ENCODE results near the gene CCR3. TPM values are rescaled to one million over a fixed set of nuclear protein-coding genes. Genes with fewer than 3 reads are reported as not detected.
A peak's percentile ranks its signal among the peaks of the same experiment; 100 is the strongest.

The CCR3 gene
- polyA plus RNA-seq, 2 donors: not detected

DNA sequence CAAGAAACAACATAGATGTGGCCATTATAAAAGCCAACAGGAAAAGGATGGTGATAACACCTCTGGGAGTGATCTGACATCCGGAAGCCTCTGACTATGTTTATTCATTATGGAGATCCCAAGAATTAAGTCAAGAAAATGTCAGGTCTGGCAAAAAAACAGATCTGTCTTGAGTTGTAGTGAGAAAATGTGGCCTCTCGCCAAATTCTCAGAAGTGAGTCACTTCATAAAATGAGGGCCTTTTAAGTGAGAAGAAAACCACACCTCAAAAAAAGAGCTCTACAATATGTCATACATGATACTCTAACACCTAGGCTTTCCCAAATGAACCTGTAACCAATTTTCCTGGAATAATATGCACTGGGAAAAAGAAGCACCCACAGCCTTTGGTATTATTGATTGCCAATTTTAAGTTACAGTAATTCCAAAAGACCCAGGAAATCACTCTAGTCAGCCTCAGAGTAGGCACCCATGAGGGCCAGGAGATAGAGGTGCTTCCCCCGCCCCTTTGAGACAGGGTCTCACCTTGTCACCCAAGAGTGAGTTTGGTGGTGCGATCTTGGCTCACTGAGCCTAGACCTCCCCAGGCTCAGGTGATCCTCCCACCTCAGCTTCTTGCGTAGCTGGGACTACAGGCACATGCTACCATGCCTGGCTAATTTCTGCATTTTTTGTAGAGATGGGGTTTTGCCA lies 38.0 kb downstream of the CCR3 start:
- H3K4me3 ChIP-seq (ENCODE audit: low read depth in 1 of 2, low read length in 2 of 2): no peak overlapping the region
- H3K36me3 ChIP-seq (ENCODE audit: control insufficient read depth in 2 of 2, insufficient read depth in 2 of 2, low read length in 1 of 2): no peaks in the 10 kb centered on the region
- no peaks in the 10 kb centered on the region for H3K27me3 ChIP-seq (ENCODE audit: control insufficient read depth in 1 of 2, insufficient read depth in 2 of 2, low read length in 2 of 2)
- 73% methylated on average over 5 of the region's 5 CpGs for WGBS, 2 donors
- peaks cover 0 to under 1% of the 10 kb centered on the region in 2 donors for H3K4me1 ChIP-seq (ENCODE audit: control insufficient read depth in 2 of 2, insufficient read depth in 2 of 2, low read length in 1 of 2)
- peaks cover 0 to 2% of the 10 kb centered on the region in 2 donors for H3K9me3 ChIP-seq (ENCODE audit: control insufficient read depth in 2 of 2, insufficient read depth in 1 of 2, low read depth in 1 of 2, low read length in 1 of 2)
- H3K27ac ChIP-seq (ENCODE audit: low read depth in 2 of 2, low read length in 1 of 2): peak overlapping the region in 1 of 2 donors; percentile 36

DNA sequence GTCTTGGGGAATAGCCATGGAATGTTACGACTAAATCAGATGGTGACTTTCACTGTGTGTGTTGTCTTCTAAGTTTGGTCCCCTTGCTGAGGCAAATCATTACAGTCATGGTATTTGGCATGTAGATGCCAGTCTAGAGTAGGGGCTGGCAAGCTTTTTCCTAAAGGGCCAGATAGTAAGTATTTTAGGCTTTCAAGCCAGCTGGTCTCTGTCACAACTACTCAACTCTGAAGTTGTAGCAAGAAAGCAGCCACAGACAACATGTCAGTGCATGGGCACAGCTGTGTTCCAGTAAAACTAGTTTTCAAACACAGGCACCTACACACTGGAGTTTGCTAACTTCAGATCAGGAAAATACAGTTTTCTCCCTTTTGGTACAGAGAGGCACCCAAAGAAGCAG lies 39.3 kb downstream of the CCR3 start:
- 83% methylated on average over 1 of the region's 1 CpG for WGBS, 2 donors

DNA sequence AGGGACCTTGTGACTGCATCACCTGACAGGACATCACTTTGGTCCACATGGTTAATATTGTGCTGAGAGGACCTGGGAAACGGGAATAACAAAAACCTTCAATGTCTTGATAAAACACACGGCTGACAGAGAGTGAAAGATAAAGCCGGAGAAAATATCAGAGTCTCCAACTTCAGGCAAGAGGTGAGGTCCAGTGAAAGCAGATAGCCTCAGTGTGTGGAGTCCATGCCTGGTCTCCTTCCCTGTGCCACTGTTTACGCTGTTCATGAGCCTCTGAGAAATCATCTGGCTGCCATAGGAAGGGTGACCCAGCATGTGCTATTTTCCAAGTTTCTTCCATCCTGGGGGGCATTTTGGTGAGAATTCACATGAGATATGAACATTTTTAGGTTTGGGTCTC lies 39.8 kb downstream of the CCR3 start:
- no peak overlapping the region for H3K27ac ChIP-seq (ENCODE audit: low read depth in 2 of 2, low read length in 1 of 2)
- no peaks in the 10 kb centered on the region for H3K36me3 ChIP-seq (ENCODE audit: control insufficient read depth in 2 of 2, insufficient read depth in 2 of 2, low read length in 1 of 2)
- no peaks in the 10 kb centered on the region for H3K27me3 ChIP-seq (ENCODE audit: control insufficient read depth in 1 of 2, insufficient read depth in 2 of 2, low read length in 2 of 2)
- no peak overlapping the region for H3K4me3 ChIP-seq (ENCODE audit: low read depth in 1 of 2, low read length in 2 of 2)
- H3K4me1 ChIP-seq (ENCODE audit: control insufficient read depth in 2 of 2, insufficient read depth in 2 of 2, low read length in 1 of 2): peaks cover 2 to 4% of the 10 kb centered on the region in 2 donors
- WGBS, 2 donors: 62 to 68% methylated on average over 4 of the region's 4 CpGs
- peaks cover 0 to 2% of the 10 kb centered on the region in 2 donors for H3K9me3 ChIP-seq (ENCODE audit: control insufficient read depth in 2 of 2, insufficient read depth in 1 of 2, low read depth in 1 of 2, low read length in 1 of 2)

More for the DNA sequence above, 39.3 kb downstream of the CCR3 start:
- Histone ChIP-seq H3K4me1 (ENCODE audit: control insufficient read depth in 2 of 2, insufficient read depth in 2 of 2, low read length in 1 of 2) (peaks cover 2 to 4% of the 10 kb centered on the region in 2 donors), H3K4me3 (ENCODE audit: low read depth in 1 of 2, low read length in 2 of 2) (no peak overlapping the region), H3K36me3 (ENCODE audit: control insufficient read depth in 2 of 2, insufficient read depth in 2 of 2, low read length in 1 of 2) (no peaks in the 10 kb centered on the region), H3K27ac (ENCODE audit: low read depth in 2 of 2, low read length in 1 of 2) (no peak overlapping the region), H3K27me3 (ENCODE audit: control insufficient read depth in 1 of 2, insufficient read depth in 2 of 2, low read length in 2 of 2) (no peaks in the 10 kb centered on the region), H3K9me3 (ENCODE audit: control insufficient read depth in 2 of 2, insufficient read depth in 1 of 2, low read depth in 1 of 2, low read length in 1 of 2) (peaks cover 0 to 2% of the 10 kb centered on the region in 2 donors)

DNA sequence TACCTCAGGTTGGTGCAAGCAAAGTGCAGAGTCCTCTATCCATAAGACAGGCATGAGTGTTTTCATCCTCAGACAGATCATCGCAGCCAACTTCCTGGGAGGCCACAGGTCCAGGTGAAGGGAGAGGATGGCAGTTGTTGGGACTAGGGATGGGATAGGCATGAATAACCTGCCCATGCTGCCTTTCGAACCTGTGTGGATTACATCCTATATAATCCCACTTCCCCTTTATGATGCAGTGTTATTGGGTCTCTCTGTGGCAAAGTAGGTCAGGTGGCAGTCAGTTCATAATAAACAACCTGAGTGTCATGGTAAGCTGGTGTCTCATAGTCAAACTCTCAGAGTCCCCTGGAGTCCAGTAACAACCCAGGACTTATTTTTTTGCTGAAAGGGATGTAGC lies 40.4 kb downstream of the CCR3 start:
- H3K4me1 ChIP-seq (ENCODE audit: control insufficient read depth in 2 of 2, insufficient read depth in 2 of 2, low read length in 1 of 2): peaks cover 2 to 4% of the 10 kb centered on the region in 2 donors
- no peak overlapping the region for H3K27ac ChIP-seq (ENCODE audit: low read depth in 2 of 2, low read length in 1 of 2)
- WGBS, 2 donors: 82 to 89% methylated on average over 2 of the region's 2 CpGs
- H3K9me3 ChIP-seq (ENCODE audit: control insufficient read depth in 2 of 2, insufficient read depth in 1 of 2, low read depth in 1 of 2, low read length in 1 of 2): peaks cover 0 to 2% of the 10 kb centered on the region in 2 donors
- H3K36me3 ChIP-seq (ENCODE audit: control insufficient read depth in 2 of 2, insufficient read depth in 2 of 2, low read length in 1 of 2): no peaks in the 10 kb centered on the region
- no peak overlapping the region for H3K4me3 ChIP-seq (ENCODE audit: low read depth in 1 of 2, low read length in 2 of 2)
- no peaks in the 10 kb centered on the region for H3K27me3 ChIP-seq (ENCODE audit: control insufficient read depth in 1 of 2, insufficient read depth in 2 of 2, low read length in 2 of 2)

DNA sequence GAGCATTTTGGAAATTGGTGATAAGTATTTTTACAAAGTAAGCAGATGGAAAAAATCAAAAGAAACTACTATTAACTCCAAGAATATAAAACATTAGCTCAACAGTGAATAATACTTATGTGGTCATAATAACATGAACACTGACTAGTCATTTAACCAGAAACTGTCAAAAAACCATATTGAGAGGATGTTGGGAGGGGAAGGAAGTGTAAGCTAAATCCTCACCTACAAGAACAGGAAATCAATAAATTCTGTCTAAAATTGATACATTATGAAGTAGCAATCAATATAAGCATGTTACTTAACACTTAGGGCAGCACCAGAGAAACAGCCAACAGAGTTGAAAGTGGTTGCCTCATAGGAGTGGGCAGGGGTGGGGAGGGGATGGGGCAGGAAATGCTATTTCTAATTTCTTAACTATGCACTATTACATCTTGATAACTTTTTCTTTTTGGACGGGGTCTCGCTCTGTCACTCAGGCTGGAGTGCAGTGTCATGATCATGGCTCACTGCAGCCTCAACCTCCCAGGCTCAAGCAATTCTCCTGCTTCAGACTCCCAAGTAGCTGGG lies 41.7 kb downstream of the CCR3 start:
- peaks cover 2 to 4% of the 10 kb centered on the region in 2 donors for H3K4me1 ChIP-seq (ENCODE audit: control insufficient read depth in 2 of 2, insufficient read depth in 2 of 2, low read length in 1 of 2)
- H3K27me3 ChIP-seq (ENCODE audit: control insufficient read depth in 1 of 2, insufficient read depth in 2 of 2, low read length in 2 of 2): no peaks in the 10 kb centered on the region
- H3K27ac ChIP-seq (ENCODE audit: low read depth in 2 of 2, low read length in 1 of 2): no peak overlapping the region
- 67 to 82% methylated on average over 2 of the region's 2 CpGs for WGBS, 2 donors
- H3K4me3 ChIP-seq (ENCODE audit: low read depth in 1 of 2, low read length in 2 of 2): no peak overlapping the region
- H3K9me3 ChIP-seq (ENCODE audit: control insufficient read depth in 2 of 2, insufficient read depth in 1 of 2, low read depth in 1 of 2, low read length in 1 of 2): peaks cover 0 to 2% of the 10 kb centered on the region in 2 donors
- no peaks in the 10 kb centered on the region for H3K36me3 ChIP-seq (ENCODE audit: control insufficient read depth in 2 of 2, insufficient read depth in 2 of 2, low read length in 1 of 2)

DNA sequence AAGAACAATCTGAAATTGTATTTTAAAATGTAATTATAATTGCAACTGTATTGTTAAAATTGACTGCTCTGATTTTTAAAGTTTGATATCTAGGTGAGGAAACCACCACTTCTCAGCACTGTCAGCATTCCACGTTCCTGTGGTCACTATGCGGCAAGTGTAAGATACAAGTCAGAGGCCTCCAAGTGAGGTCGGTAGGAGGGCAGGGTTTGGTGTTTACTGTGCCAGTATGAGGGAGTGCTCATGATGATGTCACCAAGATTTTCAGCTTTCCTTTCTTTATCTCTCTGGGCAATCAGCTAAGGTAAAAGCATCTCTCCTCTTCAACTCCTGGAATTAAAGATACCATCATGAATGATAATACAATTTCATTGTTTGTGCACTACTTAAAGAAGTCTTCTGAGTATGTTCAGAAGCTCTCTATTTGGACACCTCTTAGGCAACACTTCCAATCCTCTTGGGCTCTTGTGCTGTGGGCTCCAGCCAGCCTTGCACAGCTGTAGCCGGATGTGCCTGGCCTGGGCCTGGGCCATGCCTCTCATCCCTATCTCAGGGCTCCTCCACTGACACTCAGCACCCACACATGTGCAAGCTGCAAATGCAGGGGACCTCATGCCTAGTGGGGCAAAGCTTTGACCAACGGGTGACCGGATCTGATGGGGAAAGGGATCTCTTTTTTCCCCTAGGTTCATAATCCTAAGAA lies 42.9 kb downstream of the CCR3 start:
- no peaks in the 10 kb centered on the region for H3K9me3 ChIP-seq (ENCODE audit: control insufficient read depth in 2 of 2, insufficient read depth in 1 of 2, low read depth in 1 of 2, low read length in 1 of 2)
- no peak overlapping the region for H3K27ac ChIP-seq (ENCODE audit: low read depth in 2 of 2, low read length in 1 of 2)
- H3K36me3 ChIP-seq (ENCODE audit: control insufficient read depth in 2 of 2, insufficient read depth in 2 of 2, low read length in 1 of 2): no peaks in the 10 kb centered on the region
- H3K27me3 ChIP-seq (ENCODE audit: control insufficient read depth in 1 of 2, insufficient read depth in 2 of 2, low read length in 2 of 2): no peaks in the 10 kb centered on the region
- H3K4me3 ChIP-seq (ENCODE audit: low read depth in 1 of 2, low read length in 2 of 2): no peak overlapping the region
- H3K4me1 ChIP-seq (ENCODE audit: control insufficient read depth in 2 of 2, insufficient read depth in 2 of 2, low read length in 1 of 2): peaks cover 2 to 4% of the 10 kb centered on the region in 2 donors
- 68 to 69% methylated on average over 6 of the region's 6 CpGs for WGBS, 2 donors

DNA sequence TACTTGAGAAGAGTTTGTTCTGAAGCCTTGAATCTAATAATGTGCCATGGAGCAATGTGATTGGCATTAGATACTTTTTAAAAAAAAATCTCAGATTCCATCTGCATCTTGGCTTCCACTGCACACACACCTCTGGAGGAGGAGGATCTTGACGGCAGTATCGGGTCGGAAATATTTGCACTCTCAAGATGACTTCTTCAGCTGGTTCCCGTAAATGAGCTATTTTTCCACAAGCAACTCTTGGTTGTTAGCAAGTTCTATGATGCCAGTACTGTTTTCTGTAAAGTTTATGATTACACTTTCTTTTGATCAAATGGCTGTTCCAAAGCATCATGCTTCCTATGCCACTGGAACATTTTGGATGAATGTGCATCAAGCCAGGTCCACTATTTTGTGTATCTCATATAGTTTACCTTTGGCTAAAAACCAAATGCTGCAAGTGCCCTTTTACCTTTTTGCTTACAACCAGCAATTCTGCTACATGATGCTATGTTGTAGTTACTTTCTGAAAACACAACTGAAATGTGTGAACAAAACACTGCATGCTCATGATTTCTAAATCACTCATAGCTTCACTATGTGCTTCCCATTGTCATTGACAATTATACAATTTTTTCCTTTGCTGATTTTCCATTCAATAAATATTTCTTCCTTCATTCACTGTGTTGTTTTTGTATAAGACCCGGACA lies 43.8 kb downstream of the CCR3 start:
- Histone ChIP-seq H3K4me1 (ENCODE audit: control insufficient read depth in 2 of 2, insufficient read depth in 2 of 2, low read length in 1 of 2) (peaks cover 2 to 4% of the 10 kb centered on the region in 2 donors), H3K36me3 (ENCODE audit: control insufficient read depth in 2 of 2, insufficient read depth in 2 of 2, low read length in 1 of 2) (no peaks in the 10 kb centered on the region), H3K27me3 (ENCODE audit: control insufficient read depth in 1 of 2, insufficient read depth in 2 of 2, low read length in 2 of 2) (no peaks in the 10 kb centered on the region), H3K9me3 (ENCODE audit: control insufficient read depth in 2 of 2, insufficient read depth in 1 of 2, low read depth in 1 of 2, low read length in 1 of 2) (no peaks in the 10 kb centered on the region), H3K27ac (ENCODE audit: low read depth in 2 of 2, low read length in 1 of 2) (no peak overlapping the region), H3K4me3 (ENCODE audit: low read depth in 1 of 2, low read length in 2 of 2) (no peak overlapping the region)
- 79 to 83% methylated on average over 5 of the region's 5 CpGs for WGBS, 2 donors

DNA sequence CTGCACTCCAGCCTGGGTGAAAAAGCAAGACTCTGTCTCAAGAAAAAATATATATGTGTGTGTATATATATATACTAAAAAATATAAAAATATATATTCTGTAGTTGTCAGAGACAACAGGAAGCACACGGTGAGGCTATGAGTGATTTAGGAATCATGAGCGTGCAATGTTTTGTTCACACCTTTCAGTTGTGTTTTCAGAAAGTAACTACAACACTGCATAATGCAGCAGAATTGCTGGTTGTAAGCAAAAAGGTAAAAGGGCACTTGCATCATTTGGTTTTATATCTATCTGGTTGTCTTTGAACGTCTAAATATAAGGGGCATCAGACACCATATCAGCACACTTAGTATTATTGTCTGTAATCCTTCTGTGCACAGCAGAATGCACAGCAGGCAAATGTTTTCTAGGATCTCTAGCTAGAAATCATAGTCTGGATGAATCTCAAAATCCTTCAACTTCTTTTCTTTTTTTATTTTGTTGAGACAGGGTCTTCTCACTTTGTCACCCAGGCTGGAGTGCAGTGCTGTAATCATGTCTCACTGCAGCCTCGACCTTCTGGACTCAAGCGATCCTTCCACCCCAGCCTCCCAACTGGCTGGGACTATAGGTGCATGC lies 44.8 kb downstream of the CCR3 start:
- no peaks in the 10 kb centered on the region for H3K27me3 ChIP-seq (ENCODE audit: control insufficient read depth in 1 of 2, insufficient read depth in 2 of 2, low read length in 2 of 2)
- WGBS, 2 donors: 63 to 66% methylated on average over 5 of the region's 5 CpGs
- H3K4me3 ChIP-seq (ENCODE audit: low read depth in 1 of 2, low read length in 2 of 2): no peak overlapping the region
- peaks cover 2 to 4% of the 10 kb centered on the region in 2 donors for H3K4me1 ChIP-seq (ENCODE audit: control insufficient read depth in 2 of 2, insufficient read depth in 2 of 2, low read length in 1 of 2)
- H3K27ac ChIP-seq (ENCODE audit: low read depth in 2 of 2, low read length in 1 of 2): no peak overlapping the region
- H3K36me3 ChIP-seq (ENCODE audit: control insufficient read depth in 2 of 2, insufficient read depth in 2 of 2, low read length in 1 of 2): no peaks in the 10 kb centered on the region
- H3K9me3 ChIP-seq (ENCODE audit: control insufficient read depth in 2 of 2, insufficient read depth in 1 of 2, low read depth in 1 of 2, low read length in 1 of 2): no peaks in the 10 kb centered on the region

DNA sequence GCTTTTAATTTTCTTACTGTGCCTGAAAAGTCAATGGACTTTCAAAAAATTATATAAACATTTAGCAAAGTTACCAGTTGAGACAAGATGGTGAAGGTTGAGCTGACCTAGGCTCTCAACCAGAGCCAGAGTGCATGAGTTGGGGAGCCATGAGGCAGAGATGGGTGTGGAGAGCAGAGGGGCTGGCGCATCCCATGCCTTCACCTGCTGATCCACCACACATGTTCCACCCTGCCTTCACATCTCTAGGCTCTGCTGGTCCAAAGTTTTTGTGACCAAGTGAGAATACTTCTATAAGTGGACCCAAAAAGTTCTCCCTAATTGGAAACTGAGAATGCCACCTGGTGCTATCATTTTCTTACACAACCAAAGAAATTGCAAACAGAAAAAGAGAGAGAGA lies 47.3 kb downstream of the CCR3 start:
- Histone ChIP-seq H3K27me3 (ENCODE audit: control insufficient read depth in 1 of 2, insufficient read depth in 2 of 2, low read length in 2 of 2) (no peaks in the 10 kb centered on the region), H3K27ac (ENCODE audit: low read depth in 2 of 2, low read length in 1 of 2) (no peak overlapping the region), H3K4me1 (ENCODE audit: control insufficient read depth in 2 of 2, insufficient read depth in 2 of 2, low read length in 1 of 2) (peaks cover 2 to 4% of the 10 kb centered on the region in 2 donors), H3K9me3 (ENCODE audit: control insufficient read depth in 2 of 2, insufficient read depth in 1 of 2, low read depth in 1 of 2, low read length in 1 of 2) (no peaks in the 10 kb centered on the region), H3K36me3 (ENCODE audit: control insufficient read depth in 2 of 2, insufficient read depth in 2 of 2, low read length in 1 of 2) (no peaks in the 10 kb centered on the region), H3K4me3 (ENCODE audit: low read depth in 1 of 2, low read length in 2 of 2) (no peak overlapping the region)
- WGBS, 2 donors: 95 to 100% methylated on average over 1 of the region's 1 CpG
